ENCODE results near the gene SIGLEC14.

SIGLEC14 gene

DNA sequence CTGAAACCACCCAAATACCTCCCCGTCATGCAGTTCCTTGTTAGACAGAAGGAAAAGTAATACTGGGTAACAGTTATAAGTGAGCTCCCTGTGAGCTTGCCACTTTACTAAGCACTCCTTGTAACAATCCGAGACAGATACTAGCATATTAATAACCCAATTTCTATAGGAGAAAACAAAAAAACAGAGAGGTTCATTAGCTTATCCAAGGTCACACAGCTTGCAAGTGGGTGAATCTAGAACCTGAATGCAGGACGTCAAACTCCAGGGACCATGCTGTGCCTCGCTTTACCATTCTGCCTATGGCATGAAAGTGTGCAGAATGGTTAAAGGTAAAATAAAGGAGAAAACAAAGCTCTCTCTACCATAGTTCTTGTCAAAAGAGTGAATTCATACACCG, 31.8 kb downstream of the SIGLEC14 start:
- DNase-seq (ENCODE audit: low read depth), result no peak

DNA sequence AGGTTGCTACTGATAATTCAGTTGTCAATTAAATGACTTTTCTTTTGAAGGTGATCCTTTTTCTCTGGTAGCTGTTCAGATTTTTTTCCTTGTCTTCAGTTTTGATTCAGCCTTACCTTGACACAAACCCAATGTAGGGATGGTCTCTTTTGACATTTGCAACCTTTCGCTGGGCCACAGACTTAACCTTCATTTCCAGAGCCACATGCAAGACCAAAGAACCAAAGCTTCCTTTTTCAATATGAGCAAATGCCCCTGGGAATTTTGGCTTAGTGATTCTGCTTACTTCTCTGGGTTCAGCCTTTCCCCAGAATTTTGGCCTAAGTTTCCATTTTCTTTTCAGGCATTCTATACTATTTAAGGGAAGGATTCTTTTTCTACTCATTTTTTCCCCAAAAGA, 36.0 kb downstream of the SIGLEC14 start:
- DNase-seq (ENCODE audit: low read depth), result no peak

- DNase-seq (ENCODE audit: low read depth), result peak; percentile 44
Observed at GRCh38 chr19:51607920-51608562, 38.6 kb downstream of the SIGLEC14 start.

DNA sequence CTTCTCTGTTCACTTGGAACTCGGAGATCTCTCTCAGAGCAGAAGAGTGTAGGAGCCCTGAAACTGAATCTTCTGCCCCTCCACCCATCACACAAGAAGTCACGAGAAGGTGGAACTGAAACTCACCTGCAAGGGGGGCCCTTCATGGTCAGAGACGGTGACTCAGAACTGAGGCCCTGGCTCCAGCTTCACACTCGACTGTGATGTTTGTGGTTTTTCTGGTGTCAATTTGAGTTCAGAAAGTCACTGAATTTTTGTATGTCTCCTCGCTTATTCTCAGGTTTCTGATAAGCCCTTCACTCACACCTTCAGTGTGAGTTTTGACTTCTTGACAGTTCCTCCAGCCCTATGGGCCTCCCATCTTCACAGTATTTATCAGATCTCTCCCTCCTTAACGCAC, 39.5 kb downstream of the SIGLEC14 start:
- DNase-seq (ENCODE audit: low read depth), result peak; percentile 38

GRCh38 chr19:51602189-51602854, 44.3 kb downstream of the SIGLEC14 start:
- DNase-seq (ENCODE audit: low read depth), result no peak

- peak; percentile 14 for DNase-seq (ENCODE audit: low read depth)
Observed at GRCh38 chr19:51600940-51601580, 45.6 kb downstream of the SIGLEC14 start.

- no peak for DNase-seq (ENCODE audit: low read depth)
Observed at GRCh38 chr19:51599084-51599483, 47.5 kb downstream of the SIGLEC14 start.

DNA sequence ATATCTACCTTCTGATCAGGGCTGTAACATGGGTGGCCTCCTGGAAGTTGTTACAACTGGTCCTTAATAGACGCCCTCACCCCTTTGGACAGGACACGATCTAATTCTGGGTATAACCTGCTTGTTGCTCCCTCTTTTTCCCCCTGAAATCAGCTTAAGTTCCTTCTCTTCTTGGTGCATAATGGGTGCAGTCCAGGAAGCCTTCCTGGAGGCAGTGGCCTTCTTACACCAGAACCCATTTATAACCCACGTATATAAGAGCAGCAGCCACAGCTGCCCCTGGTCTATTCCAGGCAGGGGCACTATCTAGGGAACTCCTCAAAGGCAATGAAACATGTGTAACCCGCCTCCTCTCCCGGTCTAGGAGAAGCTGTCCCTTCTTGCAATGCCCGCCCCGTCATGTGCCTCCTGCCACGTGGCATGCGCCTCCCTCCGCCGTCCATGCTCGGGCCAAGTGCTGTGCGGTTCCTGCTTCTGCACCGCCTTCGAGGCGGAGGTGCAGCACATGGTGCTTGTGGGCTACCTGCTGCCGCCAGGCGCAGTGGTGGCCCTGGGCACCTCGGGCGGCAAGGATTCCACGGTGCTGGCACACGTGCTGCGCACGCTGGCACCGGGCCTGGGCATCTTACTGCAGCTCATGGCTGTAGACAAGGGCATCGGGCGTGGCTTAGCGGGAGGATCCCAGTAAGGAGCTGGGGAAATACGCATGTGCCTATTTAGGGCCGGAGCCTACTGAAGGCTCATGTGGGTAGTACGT, 48.3 kb downstream of the SIGLEC14 start:
- DNase-seq (ENCODE audit: low read depth), result no peak

DNA sequence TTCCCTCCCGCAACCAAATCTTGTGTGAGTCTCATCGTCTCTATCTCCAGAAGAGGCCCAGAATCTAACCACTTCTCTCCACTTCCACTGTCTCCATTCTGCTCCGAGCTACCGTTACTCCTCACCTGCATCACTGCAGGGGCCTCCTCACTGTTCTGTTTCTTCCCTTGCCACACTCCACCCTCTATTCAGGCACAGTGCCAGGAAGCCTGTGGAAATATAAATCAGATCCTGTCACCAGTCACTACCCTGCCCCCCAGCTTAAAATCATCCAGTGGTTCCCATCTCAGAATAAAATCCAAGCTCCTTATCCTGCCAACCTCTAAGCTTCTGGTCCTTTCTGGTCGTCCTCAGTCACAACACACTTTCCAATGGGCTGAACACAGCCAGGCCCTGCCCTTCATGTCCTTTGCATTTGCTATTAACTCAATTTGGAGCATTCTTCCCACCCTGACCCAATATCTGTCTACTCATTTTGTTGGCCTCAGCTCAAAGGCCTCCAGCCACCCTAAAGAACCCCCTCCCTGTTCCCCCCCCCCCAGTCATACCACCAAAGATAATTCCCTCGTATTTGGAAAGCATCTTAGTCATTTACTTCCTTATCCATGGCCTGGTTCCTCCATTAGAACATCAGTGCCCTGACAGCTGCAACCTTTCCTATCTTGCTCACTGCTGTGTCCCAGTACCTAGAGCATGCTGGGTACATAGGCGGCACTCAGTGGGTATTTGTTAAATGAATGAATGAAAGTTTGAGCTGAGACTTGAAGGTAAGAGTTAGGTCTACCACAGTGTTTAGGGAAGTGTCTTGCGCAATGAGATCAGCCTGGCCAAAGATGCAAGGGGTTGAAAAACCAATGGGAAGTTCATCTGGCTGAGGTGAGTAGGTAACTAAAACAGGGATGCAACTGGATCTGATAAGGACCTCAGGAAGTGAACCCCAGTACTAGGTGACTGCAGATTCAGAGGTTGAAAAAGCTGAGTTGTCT, 51.1 kb downstream of the SIGLEC14 start:
- no peak for DNase-seq (ENCODE audit: low read depth)

DNA sequence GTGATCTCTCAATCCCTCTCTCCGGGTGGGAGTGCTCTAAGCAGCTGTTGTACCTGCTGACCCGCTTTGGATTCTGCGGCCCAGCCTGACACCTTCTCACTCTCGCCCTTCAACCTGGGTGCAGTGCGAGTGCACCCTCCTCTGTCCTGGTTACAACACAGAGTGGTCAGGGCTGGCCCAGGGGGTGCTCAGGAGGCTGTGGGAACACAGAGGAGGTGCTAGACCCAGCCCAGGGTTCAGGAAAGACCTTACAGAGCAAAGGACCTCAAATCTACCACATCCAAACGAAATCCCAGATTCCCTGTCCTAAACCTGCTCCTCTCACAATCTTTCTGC, 51.9 kb downstream of the SIGLEC14 start:
- no peak for DNase-seq (ENCODE audit: low read depth)

DNA sequence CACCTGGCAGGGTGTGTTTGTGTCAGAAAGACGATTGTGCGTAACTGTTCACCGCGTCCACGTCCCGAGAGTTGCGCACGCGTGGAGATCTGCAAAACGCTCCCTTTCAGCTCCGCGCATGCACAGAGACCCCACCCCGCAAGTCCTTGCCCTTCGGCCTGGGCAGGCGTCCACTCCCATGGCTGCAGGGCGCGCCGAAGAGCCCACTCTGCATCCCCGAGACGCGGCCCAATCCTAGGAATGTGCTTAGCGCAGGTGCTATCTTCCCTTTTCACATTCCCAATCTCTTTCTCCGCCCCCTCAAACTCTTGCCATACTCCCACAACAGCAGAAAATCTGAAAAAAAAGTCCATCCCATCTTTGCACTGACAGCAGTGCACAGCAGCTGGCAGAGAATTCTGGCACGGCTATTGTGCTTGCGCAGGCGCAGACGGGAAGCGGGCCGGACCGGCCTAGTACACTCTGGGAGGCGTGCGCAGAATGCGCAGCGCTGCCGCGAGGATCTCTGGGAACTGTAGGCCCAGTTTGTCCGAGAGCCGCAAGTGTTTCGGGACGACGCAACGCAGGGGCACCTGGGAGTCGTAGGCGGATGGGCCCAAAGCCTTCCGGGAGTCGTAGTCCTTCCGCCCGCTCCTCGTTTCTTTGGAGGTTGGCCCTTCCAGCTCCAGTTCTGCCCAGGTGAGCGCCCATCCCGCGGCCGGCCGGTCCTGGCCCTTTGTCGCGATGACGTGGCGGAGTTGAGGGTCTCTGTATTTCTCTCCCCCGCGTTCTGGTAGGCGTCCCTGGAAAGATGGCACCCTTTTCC, 52.5 kb downstream of the SIGLEC14 start:
- peak; percentile 97 for DNase-seq (ENCODE audit: low read depth)

DNA sequence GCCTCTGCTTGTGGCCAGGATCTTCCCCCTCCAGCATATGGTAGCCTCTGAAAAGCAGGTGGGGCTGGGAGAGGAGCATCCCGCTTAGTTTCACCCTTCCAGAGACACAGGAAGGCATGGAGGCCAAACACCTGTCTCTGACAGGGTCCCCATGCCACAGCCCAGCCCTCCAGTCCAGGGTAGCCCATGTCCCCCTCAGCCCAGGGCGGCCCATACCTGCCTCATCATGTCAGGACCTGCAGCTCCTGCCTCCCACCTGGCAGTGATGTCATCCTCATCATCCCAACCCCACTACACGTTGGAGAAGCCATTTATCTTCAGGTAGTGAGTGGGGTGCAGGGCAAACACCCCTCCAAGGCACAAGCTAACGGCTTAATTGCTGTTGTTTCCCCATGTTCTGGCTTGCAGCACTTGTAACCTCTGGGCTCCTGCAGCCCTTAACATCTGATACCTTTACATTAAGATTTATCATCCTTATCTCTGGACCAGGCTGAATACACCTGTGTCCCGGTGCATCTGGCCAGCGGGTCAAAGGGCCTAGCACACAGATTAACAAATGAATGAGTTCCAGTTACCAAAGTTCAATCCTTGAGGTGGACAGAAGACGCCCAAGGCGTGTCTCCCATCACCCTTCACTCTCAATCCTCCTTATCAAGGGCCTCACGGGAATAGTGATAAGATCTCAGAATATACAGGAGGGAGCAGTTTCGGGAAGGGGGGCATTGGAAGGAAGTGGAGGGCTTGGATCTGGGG, 53.3 kb downstream of the SIGLEC14 start:
- DNase-seq (ENCODE audit: low read depth), result no peak

All from stimulated activated CD8-positive, alpha-beta memory T cell treated with anti-CD3 and anti-CD28 coated beads, Interleukin-4, amount 100 ng/mL, for 24 hours (primary cell).